ENCODE measurements around the gene FEM1B.

DNA sequence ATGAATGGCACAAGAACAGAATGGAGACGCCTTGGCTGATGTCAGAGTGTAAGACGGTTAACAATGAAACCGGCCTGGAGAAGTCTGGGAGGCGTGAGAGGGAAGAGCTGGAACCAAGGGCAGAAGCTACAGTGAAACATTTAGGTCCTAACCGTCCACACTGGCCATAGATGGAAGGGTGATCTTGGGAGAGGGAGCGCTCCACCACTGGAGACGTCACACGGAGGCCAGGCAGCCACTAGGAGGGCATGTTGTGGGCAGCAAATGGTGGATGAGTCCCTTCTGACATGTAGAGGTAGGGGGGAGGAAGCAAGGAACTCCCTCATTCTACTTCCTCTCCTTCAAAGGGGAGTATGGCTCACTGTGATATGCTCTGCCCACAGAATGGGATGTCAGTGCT is 23.8 kb downstream of the FEM1B start:
- TF ChIP-seq CTCF (conservative IDR thresholded peaks at IDR 0.05 in 1 of 2, IDR thresholded peaks at IDR 0.05 in 1 of 2; ENCODE audit: low read depth in 1 of 2, low read length in 2 of 2), result no peak
- no peak for TF ChIP-seq EZH2 (IDR thresholded peaks at IDR 0.05; ENCODE audit: low read length, missing control alignments)

Data from fibroblast of lung (primary cell).